Measurements from ENCODE around the gene CHAMP1. TPM values are rescaled to one million over a fixed set of nuclear protein-coding genes. Genes with fewer than 3 reads are reported as not detected.

The CHAMP1 gene
- polyA plus RNA-seq, 1 donor: 40.6 TPM

DNA sequence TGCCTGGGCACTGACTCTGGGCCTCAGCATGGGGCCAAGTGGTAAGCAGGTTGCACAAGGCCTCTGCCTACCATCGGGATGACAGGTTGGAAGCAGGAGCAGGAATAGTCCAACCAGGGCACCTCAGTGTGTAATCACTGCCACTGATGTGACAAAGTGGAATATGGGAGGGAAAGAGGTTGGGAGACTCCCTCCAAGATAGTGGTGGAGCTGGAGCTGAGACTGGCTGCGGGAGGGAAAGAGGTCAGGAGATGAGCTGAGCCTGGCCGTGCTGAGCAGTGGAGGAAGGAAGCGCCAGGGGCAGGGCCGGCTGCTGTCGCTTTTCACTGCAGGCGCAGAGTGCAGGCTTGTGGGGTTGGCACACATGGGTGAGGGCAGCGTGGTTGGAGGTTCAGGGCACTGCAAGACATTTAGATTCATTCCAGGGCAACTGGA is 26.1 kb upstream of the CHAMP1 start:
- no peak for DNase-seq

DNA sequence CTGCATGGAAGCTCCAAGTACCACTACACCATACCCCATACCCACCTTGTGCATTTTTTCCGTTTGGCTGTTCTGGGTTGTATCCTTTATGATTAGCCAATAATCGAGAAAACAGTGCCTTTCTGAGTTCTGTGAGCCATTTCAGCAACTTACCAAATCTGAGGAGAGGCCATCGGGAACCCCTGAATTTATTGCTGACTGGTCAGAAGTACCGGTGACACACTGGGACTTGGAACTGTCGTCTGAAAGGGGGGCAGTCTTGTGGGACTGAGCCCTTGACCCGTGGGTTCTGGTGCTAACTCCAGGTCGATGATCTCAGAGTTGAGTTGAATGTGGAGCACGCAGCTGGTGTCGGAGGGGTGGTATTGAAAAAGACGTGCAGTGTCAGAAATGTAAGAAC is 17.9 kb upstream of the CHAMP1 start:
- DNase-seq: no peak

DNA sequence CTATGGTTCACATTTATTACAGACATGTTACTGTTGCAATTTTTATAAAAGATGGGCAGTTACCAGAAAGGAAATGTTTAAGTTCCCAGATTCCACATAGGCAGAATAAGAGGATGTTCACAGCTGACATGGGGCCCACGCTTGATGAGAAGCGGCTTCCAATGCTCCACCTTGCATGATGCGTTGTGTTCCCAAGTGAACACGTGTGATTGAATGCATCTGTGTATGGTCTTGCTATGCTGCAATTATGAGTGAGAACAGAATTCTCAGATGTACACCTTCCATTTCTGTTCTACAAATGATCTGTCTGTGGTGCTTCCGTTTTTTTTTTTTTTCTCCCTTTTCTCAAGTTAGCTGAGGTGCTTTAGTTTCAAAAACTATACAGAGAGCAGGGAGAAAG is 17.4 kb upstream of the CHAMP1 start:
- no peak for DNase-seq

DNA sequence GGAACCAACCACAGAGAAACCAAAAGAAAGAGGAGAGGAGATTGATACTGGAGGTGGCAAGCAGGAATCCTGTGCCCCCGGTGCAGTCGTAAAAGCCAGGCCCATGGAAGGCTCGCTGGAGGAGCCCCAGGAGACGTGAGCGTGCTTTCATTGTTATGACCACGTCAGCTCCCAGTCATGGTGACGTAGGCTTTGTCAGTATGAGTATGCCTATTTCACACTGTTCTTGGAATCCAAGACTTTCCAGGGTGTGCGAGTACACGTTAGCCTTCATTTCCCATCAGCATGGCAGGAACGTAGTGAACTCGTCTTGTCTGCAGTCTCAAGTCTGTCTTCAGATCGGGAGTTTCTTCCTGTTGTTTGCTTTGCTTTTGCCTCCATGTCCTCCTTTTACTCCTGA is 15.4 kb upstream of the CHAMP1 start:
- DNase-seq: no peak

- no peak for DNase-seq
Measured at GRCh38 chr13:114299604-114300305, 14.5 kb upstream of the CHAMP1 start.

GRCh38 chr13:114303700-114304327 is 10.5 kb upstream of the CHAMP1 start:
- DNase-seq: no peak

- no peak for DNase-seq
Measured at GRCh38 chr13:114304346-114305034, 9.8 kb upstream of the CHAMP1 start.

GRCh38 chr13:114309086-114309485 is 5.2 kb upstream of the CHAMP1 start:
- DNase-seq: no peak

- no peak for DNase-seq
Measured at GRCh38 chr13:114309806-114310410, 4.4 kb upstream of the CHAMP1 start.

DNA sequence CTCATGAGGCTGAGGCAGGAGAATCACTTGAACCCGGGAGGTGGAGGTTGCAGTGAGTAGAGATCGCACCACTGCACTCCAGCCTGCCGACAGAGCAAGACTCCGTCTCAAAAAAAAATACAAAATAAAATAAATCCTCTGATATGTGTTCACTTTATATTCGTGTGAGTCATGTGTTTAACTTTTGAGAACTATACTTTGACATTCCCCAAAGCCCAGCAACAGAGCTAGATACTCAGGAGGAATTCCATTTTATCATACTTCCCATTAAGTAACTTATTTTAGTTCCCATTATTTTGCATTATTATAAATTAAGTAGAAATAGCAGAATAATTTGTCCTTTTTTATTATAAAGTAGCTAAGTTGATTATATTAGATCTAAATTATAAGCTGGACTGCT is 3.3 kb upstream of the CHAMP1 start:
- DNase-seq: no peak

DNA sequence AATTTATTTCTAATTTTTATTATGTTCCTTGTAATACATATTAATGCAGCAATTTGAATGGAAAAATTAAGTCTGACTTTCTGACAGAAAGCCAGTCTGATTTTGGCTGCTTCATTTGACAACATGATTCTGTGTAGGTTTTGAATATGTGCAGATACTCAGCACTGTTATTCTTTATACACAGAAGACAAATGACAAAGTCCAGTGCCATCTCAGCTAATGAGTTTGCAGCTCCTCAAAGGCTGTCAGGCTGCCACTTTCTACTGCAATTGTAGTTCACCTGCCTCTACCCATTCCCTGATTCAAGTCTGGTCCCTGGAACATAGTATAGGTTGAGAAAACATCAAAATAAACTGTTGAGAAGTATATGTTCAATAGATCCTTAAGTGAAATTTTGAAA is 2.9 kb upstream of the CHAMP1 start:
- no peak for DNase-seq

DNA sequence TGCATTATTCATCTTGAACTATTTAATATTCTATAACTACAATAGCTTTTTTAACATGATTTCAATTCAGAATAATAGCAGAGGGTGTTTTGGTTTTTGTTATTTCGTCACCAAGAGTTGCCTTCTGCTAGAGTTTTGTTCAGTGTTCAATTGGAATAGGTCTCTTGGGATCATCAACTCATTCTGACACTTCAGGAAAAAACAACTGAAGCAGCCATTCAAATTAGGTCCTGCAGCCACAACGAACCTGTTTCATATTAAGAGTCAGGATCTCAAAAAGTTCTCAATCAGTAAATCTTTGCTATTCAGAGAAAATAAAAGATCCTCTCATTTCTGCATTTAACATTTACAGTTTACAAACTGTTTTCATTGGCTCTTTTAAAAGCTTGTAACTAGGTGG is 2.4 kb upstream of the CHAMP1 start:
- no peak for DNase-seq

- DNase-seq: no peak
Measured at GRCh38 chr13:114313061-114313860, 1.0 kb upstream of the CHAMP1 start.

DNA sequence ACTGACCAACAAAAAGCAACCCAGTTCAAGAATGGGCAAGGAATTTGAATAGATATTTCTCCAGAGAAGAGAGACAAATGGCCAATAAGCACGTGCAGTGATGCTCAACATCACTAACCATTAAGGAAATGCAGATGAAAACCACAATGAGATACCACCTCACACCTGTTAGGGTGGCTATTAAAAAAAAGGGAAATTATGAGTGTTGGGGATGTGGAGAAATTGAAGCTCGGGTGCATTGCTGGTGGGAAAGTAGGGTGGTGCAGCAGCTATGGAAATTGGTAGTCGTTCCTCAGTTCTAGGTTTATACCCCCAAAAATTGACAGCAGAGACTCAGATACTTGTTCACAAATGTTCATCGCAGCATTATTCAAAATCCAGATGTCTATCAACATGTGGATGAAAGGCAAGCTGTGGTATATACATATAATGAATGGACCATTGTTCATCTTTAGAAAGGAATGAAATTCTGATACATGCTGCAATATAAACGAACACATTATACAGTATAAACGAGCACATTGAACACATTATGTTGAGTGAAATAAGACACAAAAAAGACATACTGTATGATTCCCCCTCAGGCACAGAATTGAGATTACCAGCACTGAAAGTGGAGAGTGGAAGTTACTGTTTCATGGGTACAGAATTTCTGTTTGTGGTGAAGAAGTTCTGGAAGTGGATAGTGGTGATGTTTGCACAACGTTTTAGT is 927 bp downstream of the CHAMP1 start:
- DNase-seq: no peak

GRCh38 chr13:114318624-114319023 is 4.3 kb downstream of the CHAMP1 start:
- DNase-seq: no peak

DNA sequence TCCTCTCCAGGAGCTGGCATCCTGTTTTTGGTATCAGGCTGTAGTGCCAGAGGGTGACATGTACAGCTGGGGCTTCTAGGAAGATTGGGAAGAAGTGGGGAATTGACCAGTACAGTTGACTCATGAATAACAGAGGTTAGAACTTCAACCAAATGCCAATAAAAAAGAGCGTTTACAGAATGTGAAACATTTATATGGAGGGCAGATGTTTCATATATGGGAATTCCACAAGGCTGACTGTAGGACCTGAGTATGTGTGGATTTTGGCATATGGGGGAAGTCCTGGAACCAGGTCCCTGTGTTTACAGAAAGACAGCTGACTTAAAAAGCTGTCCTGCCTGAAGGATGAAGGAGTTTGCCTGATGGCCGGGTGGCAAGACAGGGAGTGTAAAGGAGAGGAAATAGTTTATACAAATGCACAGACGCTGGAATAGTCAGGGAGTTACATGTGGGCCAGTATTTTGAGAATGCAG is 5.2 kb downstream of the CHAMP1 start:
- no peak for DNase-seq

GRCh38 chr13:114320065-114320464 is 5.8 kb downstream of the CHAMP1 start:
- no peak for DNase-seq

- no peak for DNase-seq
Measured at GRCh38 chr13:114321256-114321655, 7.0 kb downstream of the CHAMP1 start.

DNA sequence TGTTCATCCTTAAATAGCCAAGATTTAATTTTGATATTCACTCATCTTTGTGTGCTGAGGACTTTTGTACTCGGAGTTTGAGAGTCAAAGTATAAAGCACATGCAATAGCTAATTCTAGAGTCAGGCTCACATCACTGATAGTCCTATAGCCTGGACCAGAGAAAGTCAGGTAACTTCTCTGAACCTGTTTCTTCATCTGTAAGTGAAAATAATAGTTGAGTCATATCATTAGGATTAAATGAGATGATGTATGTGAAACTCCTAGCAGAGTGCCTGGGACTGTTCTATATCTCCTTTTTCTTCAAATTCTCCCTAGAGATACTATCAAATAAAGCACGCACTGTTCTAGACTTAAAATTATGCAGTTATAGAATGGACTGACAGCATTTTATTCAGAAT is 9.0 kb downstream of the CHAMP1 start:
- DNase-seq: no peak

DNA sequence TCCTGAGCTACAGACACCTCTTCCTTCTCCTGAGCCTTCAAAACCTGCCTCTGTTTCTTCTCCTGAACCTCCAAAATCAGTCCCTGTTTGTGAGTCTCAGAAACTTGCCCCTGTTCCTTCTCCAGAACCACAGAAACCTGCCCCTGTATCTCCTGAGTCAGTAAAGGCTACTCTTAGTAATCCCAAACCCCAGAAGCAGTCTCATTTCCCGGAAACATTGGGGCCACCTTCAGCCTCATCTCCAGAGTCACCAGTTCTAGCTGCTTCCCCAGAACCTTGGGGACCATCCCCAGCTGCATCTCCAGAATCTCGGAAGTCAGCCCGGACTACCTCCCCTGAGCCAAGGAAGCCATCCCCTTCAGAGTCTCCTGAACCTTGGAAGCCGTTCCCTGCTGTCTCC is 10.0 kb downstream of the CHAMP1 start:
- no peak for DNase-seq

DNA sequence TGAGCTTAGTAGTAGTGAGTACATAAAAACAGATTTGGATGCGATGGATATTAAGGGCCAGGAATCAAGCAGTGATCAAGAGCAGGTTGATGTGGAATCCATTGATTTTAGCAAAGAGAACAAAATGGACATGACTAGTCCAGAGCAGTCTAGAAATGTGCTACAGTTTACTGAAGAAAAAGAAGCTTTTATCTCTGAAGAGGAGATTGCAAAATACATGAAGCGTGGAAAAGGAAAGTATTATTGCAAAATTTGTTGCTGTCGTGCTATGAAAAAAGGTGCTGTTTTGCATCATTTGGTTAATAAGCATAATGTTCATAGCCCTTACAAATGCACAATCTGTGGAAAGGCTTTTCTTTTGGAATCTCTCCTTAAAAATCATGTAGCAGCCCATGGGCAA is 11.4 kb downstream of the CHAMP1 start:
- no peak for DNase-seq
